ENCODE measurements around the gene ITGA11. TPM values are rescaled to one million over a fixed set of nuclear protein-coding genes. Genes with fewer than 3 reads are reported as not detected.
A peak's percentile ranks its signal among the peaks of the same experiment; 100 is the strongest.

The ITGA11 gene
- total and polyA plus RNA-seq, 2 of the 13 experiments (the other 11 are each of a cell fraction or from before 2014, with no cell fraction given) = not detected

GRCh38 chr15:68431037-68431791 is 749 bp downstream of the ITGA11 start:
- no peak for DNase-seq (ENCODE audit: low spot score)
- no peaks in the 10 kb centered on the region for H3K79me2 ChIP-seq (ENCODE audit: insufficient read depth, low read length)
- ChIA-PET CTCF (ENCODE audit: low intra/inter-chr PET ratio, low total read pairs) (no interaction called here), POLR2A (no interaction called here)
- H4K20me1 ChIP-seq (ENCODE audit: insufficient read depth, low read length) = no peaks in the 10 kb centered on the region
- FAIRE-seq = no peak
- 60% methylated on average over 32 of the region's 69 CpGs for WGBS (ENCODE audit: low lambda C conversion rate)
- peak overlapping the region in 1 of 3 experiments; percentile 23; a peak in 1 of 6 replicates for H3K4me3 ChIP-seq (replicated peaks in 1 of 3; ENCODE audit: insufficient read depth in 1 of 3, low read depth in 2 of 3, low read length in 3 of 3)
- H3K27me3 ChIP-seq (ENCODE audit: control insufficient read depth in 1 of 2, insufficient read depth in 2 of 2, low read length in 2 of 2) = peaks cover 4 to 52% of the 10 kb centered on the region in 2 experiments; a peak in 4 of 5 replicates
- intact Hi-C loops (cut with micrococcal nuclease; ENCODE audit: unreplicated experiment) (no loop called here), in situ Hi-C loops (cut with HindIII; ENCODE audit: extremely low pct_ligation_motif_present, low pct_unique_long_range_greater_than_20kb) (no loop called here)
- no peaks in the 10 kb centered on the region for H3K4me1 ChIP-seq (ENCODE audit: insufficient read depth, low read length)
- H3K9me3 ChIP-seq (ENCODE audit: low read length) = no peaks in the 10 kb centered on the region
- no peak overlapping the region for H3K27ac ChIP-seq (ENCODE audit: extremely low read length, insufficient read depth, low read length)
- H3K4me2 ChIP-seq (ENCODE audit: low read depth, low read length) = peak overlapping the region; percentile 39; the same call in 1 of the 2 replicates
- H3K9ac ChIP-seq (ENCODE audit: insufficient read depth, low read depth, low read length) = no peak overlapping the region
- BruUV-seq (replicated peaks) = no TSS peak
- TF ChIP-seq ZNF468 (CRISPR knock-in tag; IDR thresholded peaks at IDR 0.05) (no peak), ZNF891 (CRISPR knock-in tag; IDR thresholded peaks at IDR 0.05) (no peak), ZNF772 (CRISPR knock-in tag; IDR thresholded peaks at IDR 0.05) (no peak), ATM (IDR thresholded peaks at IDR 0.05; ENCODE audit: borderline replicate concordance) (no peak), TFAP4 (IDR thresholded peaks at IDR 0.05; ENCODE audit: borderline replicate concordance, low read depth) (no peak), ZBTB4 (CRISPR knock-in tag; IDR thresholded peaks at IDR 0.05; ENCODE audit: borderline replicate concordance) (no peak), ZNF572 (CRISPR knock-in tag; IDR thresholded peaks at IDR 0.05) (no peak), ZBTB21 (CRISPR knock-in tag; IDR thresholded peaks at IDR 0.05) (no peak), ZNF431 (CRISPR knock-in tag; IDR thresholded peaks at IDR 0.05; ENCODE audit: borderline replicate concordance, low read depth) (no peak), ZBTB42 (CRISPR knock-in tag; IDR thresholded peaks at IDR 0.05) (no peak)
- H3K36me3 ChIP-seq (replicated peaks in 1 of 2; ENCODE audit: control insufficient read depth in 1 of 2, insufficient read depth in 2 of 2, low read length in 2 of 2) = no peaks in the 10 kb centered on the region
- no peak for ATAC-seq
- H2AFZ ChIP-seq (ENCODE audit: low read length) = no peak overlapping the region
